KMS-11 (cell line): Measurements from ENCODE around the gene PRSS33.

Experiments
- H2AFZ ChIP-seq: fragments of 200-600 bp; sonication (generic); 2 replicates; pipeline ENCODE4 v1.6.1; 2016; ENCODE audit warnings: antibody characterized with exemption, mixed run types, low read depth
- H3K27ac ChIP-seq: fragments of 200-600 bp; sonication (generic); 2 replicates; pipeline ENCODE4 v1.6.1; 2016; ENCODE audit warnings: mild to moderate bottlenecking, mixed run types
- H3K27me3 ChIP-seq: fragments of 200-600 bp; sonication (generic); 2 replicates; pipeline ENCODE4 v1.6.1; 2017; ENCODE audit warnings: mild to moderate bottlenecking, low read depth, mixed run types, moderate library complexity; ENCODE audit not compliant: insufficient read depth
- H3K36me3 ChIP-seq: fragments of 200-600 bp; sonication (generic); 2 replicates; pipeline ENCODE4 v1.6.1; 2017; ENCODE audit warnings: mild to moderate bottlenecking, mixed run types; ENCODE audit not compliant: insufficient read depth
- H3K4me1 ChIP-seq: fragments of 200-600 bp; sonication (generic); 2 replicates; pipeline ENCODE4 v1.6.1; 2016; ENCODE audit warnings: mild to moderate bottlenecking, low read depth, mixed run types; ENCODE audit not compliant: poor library complexity, severe bottlenecking
- H3K4me2 ChIP-seq: fragments of 200-600 bp; sonication (generic); 2 replicates; pipeline ENCODE4 v1.7.0; 2016; ENCODE audit warnings: mild to moderate bottlenecking, mixed run types
- H3K4me3 ChIP-seq: fragments of 200-600 bp; sonication (generic); IDR thresholded peaks from 2 replicates; pipeline ENCODE4 v1.6.1; 2017; ENCODE audit warnings: low read depth, low read length, mixed read lengths; ENCODE audit not compliant: insufficient read depth
- H3K79me2 ChIP-seq: fragments of 200-600 bp; sonication (generic); 2 replicates; pipeline ENCODE4 v1.6.1; 2016; ENCODE audit warnings: low read depth, mixed run types; ENCODE audit not compliant: insufficient read depth
- H3K9ac ChIP-seq: fragments of 200-600 bp; sonication (generic); 2 replicates; pipeline ENCODE4 v1.6.1; 2016; ENCODE audit warnings: mild to moderate bottlenecking, mixed run types
- H4K20me1 ChIP-seq: fragments of 200-600 bp; sonication (generic); 2 replicates; pipeline ENCODE4 v1.6.1; 2016; ENCODE audit warnings: mild to moderate bottlenecking, mixed run types; ENCODE audit not compliant: insufficient read depth
- CTCF ChIP-seq: fragments of 200-600 bp; sonication (generic); conservative IDR thresholded peaks from 2 replicates; pipeline ENCODE4 v1.6.1; 2017; ENCODE audit warnings: low read depth, mild to moderate bottlenecking, antibody characterized with exemption, low read length, moderate library complexity, mixed read lengths

The PRSS33 gene

GRCh38 chr16:2786061-2786825, 1.1 kb downstream of the PRSS33 start:
- Histone ChIP-seq H4K20me1 (no peaks in the 10 kb centered on the region), H3K4me2 (no peak overlapping the region), H3K27ac (no peak overlapping the region), H2AFZ (no peak overlapping the region), H3K36me3 (no peaks in the 10 kb centered on the region), H3K4me1 (no peaks in the 10 kb centered on the region), H3K27me3 (peaks cover 51% of the 10 kb centered on the region), H3K9ac (no peak overlapping the region), H3K4me3 (no peak overlapping the region), H3K79me2 (no peaks in the 10 kb centered on the region)
- TF ChIP-seq CTCF = no peak

- H2AFZ ChIP-seq = no peak overlapping the region
- no peak overlapping the region for H3K9ac ChIP-seq
- H3K4me3 ChIP-seq = no peak overlapping the region
- H3K79me2 ChIP-seq = no peaks in the 10 kb centered on the region
- H3K36me3 ChIP-seq = no peaks in the 10 kb centered on the region
- no peak overlapping the region for H3K27ac ChIP-seq
- peaks cover 42% of the 10 kb centered on the region for H3K27me3 ChIP-seq
- H3K4me2 ChIP-seq = no peak overlapping the region
- TF ChIP-seq CTCF = no peak
- H3K4me1 ChIP-seq = no peaks in the 10 kb centered on the region
- no peaks in the 10 kb centered on the region for H4K20me1 ChIP-seq
Measured at GRCh38 chr16:2785101-2785991, 2.0 kb downstream of the PRSS33 start.

- Histone ChIP-seq H4K20me1 (no peaks in the 10 kb centered on the region), H3K9ac (no peak overlapping the region), H3K36me3 (no peaks in the 10 kb centered on the region), H3K4me2 (no peak overlapping the region), H3K4me3 (no peak overlapping the region), H3K27me3 (peaks cover 33% of the 10 kb centered on the region), H3K4me1 (no peaks in the 10 kb centered on the region), H3K27ac (no peak overlapping the region), H3K79me2 (no peaks in the 10 kb centered on the region), H2AFZ (no peak overlapping the region)
- no peak for TF ChIP-seq CTCF
Measured at GRCh38 chr16:2784358-2785100, 2.8 kb downstream of the PRSS33 start.

- H3K27me3 ChIP-seq = peaks cover 26% of the 10 kb centered on the region
- no peak overlapping the region for H3K9ac ChIP-seq
- H3K79me2 ChIP-seq = no peaks in the 10 kb centered on the region
- no peak for TF ChIP-seq CTCF
- no peak overlapping the region for H3K4me3 ChIP-seq
- H3K4me2 ChIP-seq = no peak overlapping the region
- H2AFZ ChIP-seq = no peak overlapping the region
- H4K20me1 ChIP-seq = no peaks in the 10 kb centered on the region
- no peaks in the 10 kb centered on the region for H3K4me1 ChIP-seq
- H3K36me3 ChIP-seq = no peaks in the 10 kb centered on the region
- no peak overlapping the region for H3K27ac ChIP-seq
Measured at GRCh38 chr16:2783581-2784357, 3.6 kb downstream of the PRSS33 start.
